Measurements from ENCODE around the gene TXNDC2. TPM values are rescaled to one million over a fixed set of nuclear protein-coding genes. Genes with fewer than 3 reads are reported as not detected.

The TXNDC2 gene
- total and polyA plus RNA-seq, 2 donors, result 0.02 TPM; not detected in 1

GRCh38 chr18:9848170-9848879 is 37.4 kb upstream of the TXNDC2 start:
- Histone ChIP-seq H3K4me3 (ENCODE audit: low read length in 2 of 2) (no peak overlapping the region), H3K9me3 (ENCODE audit: control insufficient read depth in 2 of 2, insufficient read depth in 1 of 2, low read length in 1 of 2) (no peaks in the 10 kb centered on the region), H3K36me3 (ENCODE audit: control insufficient read depth in 2 of 2, insufficient read depth in 2 of 2, low read length in 1 of 2) (no peaks in the 10 kb centered on the region), H3K4me1 (ENCODE audit: control insufficient read depth in 2 of 2, insufficient read depth in 2 of 2, low read length in 2 of 2) (peaks cover 0 to 10% of the 10 kb centered on the region in 2 donors), H3K27me3 (ENCODE audit: control insufficient read depth in 2 of 2, insufficient read depth in 1 of 2, low read length in 1 of 2) (no peaks in the 10 kb centered on the region), H3K27ac (ENCODE audit: low read depth in 1 of 2, low read length in 1 of 2) (no peak overlapping the region)
- DNase-seq (ENCODE audit: low read depth in 6 of 9, low spot score in 9 of 9), result no peak
- 94% methylated on average over 5 of the region's 5 CpGs for WGBS

GRCh38 chr18:9849407-9850283 is 36.1 kb upstream of the TXNDC2 start:
- WGBS, result 38% methylated on average over 18 of the region's 18 CpGs
- Histone ChIP-seq H3K4me3 (ENCODE audit: low read length in 2 of 2) (no peak overlapping the region), H3K4me1 (ENCODE audit: control insufficient read depth in 2 of 2, insufficient read depth in 2 of 2, low read length in 2 of 2) (peaks cover 0 to 10% of the 10 kb centered on the region in 2 donors), H3K9me3 (ENCODE audit: control insufficient read depth in 2 of 2, insufficient read depth in 1 of 2, low read length in 1 of 2) (no peaks in the 10 kb centered on the region), H3K36me3 (ENCODE audit: control insufficient read depth in 2 of 2, insufficient read depth in 2 of 2, low read length in 1 of 2) (no peaks in the 10 kb centered on the region), H3K27me3 (ENCODE audit: control insufficient read depth in 2 of 2, insufficient read depth in 1 of 2, low read length in 1 of 2) (no peaks in the 10 kb centered on the region), H3K27ac (ENCODE audit: low read depth in 1 of 2, low read length in 1 of 2) (no peak overlapping the region)
- no peak for DNase-seq (ENCODE audit: low read depth in 6 of 9, low spot score in 9 of 9)

- WGBS, result 97% methylated on average over 3 of the region's 3 CpGs
- H3K4me3 ChIP-seq (ENCODE audit: low read length in 2 of 2), result no peak overlapping the region
- H3K4me1 ChIP-seq (ENCODE audit: control insufficient read depth in 2 of 2, insufficient read depth in 2 of 2, low read length in 2 of 2), result peaks cover 0 to 10% of the 10 kb centered on the region in 2 donors
- no peaks in the 10 kb centered on the region for H3K9me3 ChIP-seq (ENCODE audit: control insufficient read depth in 2 of 2, insufficient read depth in 1 of 2, low read length in 1 of 2)
- H3K27ac ChIP-seq (ENCODE audit: low read depth in 1 of 2, low read length in 1 of 2), result no peak overlapping the region
- H3K36me3 ChIP-seq (ENCODE audit: control insufficient read depth in 2 of 2, insufficient read depth in 2 of 2, low read length in 1 of 2), result no peaks in the 10 kb centered on the region
- H3K27me3 ChIP-seq (ENCODE audit: control insufficient read depth in 2 of 2, insufficient read depth in 1 of 2, low read length in 1 of 2), result no peaks in the 10 kb centered on the region
- no peak for DNase-seq (ENCODE audit: low read depth in 6 of 9, low spot score in 9 of 9)
These were observed 35.5 kb upstream of the TXNDC2 start for GRCh38 chr18:9850309-9850708.

- no peak overlapping the region for H3K27ac ChIP-seq (ENCODE audit: low read depth in 1 of 2, low read length in 1 of 2)
- no peak for DNase-seq (ENCODE audit: low read depth in 6 of 9, low spot score in 9 of 9)
- H3K4me1 ChIP-seq (ENCODE audit: control insufficient read depth in 2 of 2, insufficient read depth in 2 of 2, low read length in 2 of 2), result peaks cover 0 to 10% of the 10 kb centered on the region in 2 donors
These were observed 34.3 kb upstream of the TXNDC2 start for GRCh38 chr18:9851511-9851910.

GRCh38 chr18:9852266-9853081 is 33.3 kb upstream of the TXNDC2 start:
- Histone ChIP-seq H3K4me3 (ENCODE audit: low read length in 2 of 2) (no peak overlapping the region), H3K36me3 (ENCODE audit: control insufficient read depth in 2 of 2, insufficient read depth in 2 of 2, low read length in 1 of 2) (no peaks in the 10 kb centered on the region), H3K9me3 (ENCODE audit: control insufficient read depth in 2 of 2, insufficient read depth in 1 of 2, low read length in 1 of 2) (no peaks in the 10 kb centered on the region), H3K27me3 (ENCODE audit: control insufficient read depth in 2 of 2, insufficient read depth in 1 of 2, low read length in 1 of 2) (no peaks in the 10 kb centered on the region), H3K4me1 (ENCODE audit: control insufficient read depth in 2 of 2, insufficient read depth in 2 of 2, low read length in 2 of 2) (peaks cover 0 to 5% of the 10 kb centered on the region in 2 donors), H3K27ac (ENCODE audit: low read depth in 1 of 2, low read length in 1 of 2) (no peak overlapping the region)
- DNase-seq (ENCODE audit: low read depth in 6 of 9, low spot score in 9 of 9), result no peak
- WGBS, result 97% methylated on average over 5 of the region's 5 CpGs

More at GRCh38 chr18:9851511-9851910, 34.3 kb upstream of the TXNDC2 start:
- Histone ChIP-seq H3K27me3 (ENCODE audit: control insufficient read depth in 2 of 2, insufficient read depth in 1 of 2, low read length in 1 of 2) (no peaks in the 10 kb centered on the region), H3K36me3 (ENCODE audit: control insufficient read depth in 2 of 2, insufficient read depth in 2 of 2, low read length in 1 of 2) (no peaks in the 10 kb centered on the region), H3K9me3 (ENCODE audit: control insufficient read depth in 2 of 2, insufficient read depth in 1 of 2, low read length in 1 of 2) (no peaks in the 10 kb centered on the region), H3K4me3 (ENCODE audit: low read length in 2 of 2) (no peak overlapping the region)
- WGBS, result 91% methylated on average over 2 of the region's 2 CpGs

- no peaks in the 10 kb centered on the region for H3K27me3 ChIP-seq (ENCODE audit: control insufficient read depth in 2 of 2, insufficient read depth in 1 of 2, low read length in 1 of 2)
- no peak overlapping the region for H3K4me3 ChIP-seq (ENCODE audit: low read length in 2 of 2)
- WGBS, result 97% methylated on average over 12 of the region's 12 CpGs
- H3K4me1 ChIP-seq (ENCODE audit: control insufficient read depth in 2 of 2, insufficient read depth in 2 of 2, low read length in 2 of 2), result peaks cover 0 to 6% of the 10 kb centered on the region in 2 donors
- no peak for DNase-seq (ENCODE audit: low read depth in 6 of 9, low spot score in 9 of 9)
- H3K9me3 ChIP-seq (ENCODE audit: control insufficient read depth in 2 of 2, insufficient read depth in 1 of 2, low read length in 1 of 2), result no peaks in the 10 kb centered on the region
- H3K36me3 ChIP-seq (ENCODE audit: control insufficient read depth in 2 of 2, insufficient read depth in 2 of 2, low read length in 1 of 2), result no peaks in the 10 kb centered on the region
- no peak overlapping the region for H3K27ac ChIP-seq (ENCODE audit: low read depth in 1 of 2, low read length in 1 of 2)
These were observed 30.7 kb upstream of the TXNDC2 start for GRCh38 chr18:9854801-9855676.

GRCh38 chr18:9855681-9856080 is 30.1 kb upstream of the TXNDC2 start:
- no peaks in the 10 kb centered on the region for H3K27me3 ChIP-seq (ENCODE audit: control insufficient read depth in 2 of 2, insufficient read depth in 1 of 2, low read length in 1 of 2)
- WGBS, result 96% methylated on average over 9 of the region's 9 CpGs
- H3K36me3 ChIP-seq (ENCODE audit: control insufficient read depth in 2 of 2, insufficient read depth in 2 of 2, low read length in 1 of 2), result no peaks in the 10 kb centered on the region
- peaks cover 0 to 6% of the 10 kb centered on the region in 2 donors for H3K4me1 ChIP-seq (ENCODE audit: control insufficient read depth in 2 of 2, insufficient read depth in 2 of 2, low read length in 2 of 2)
- no peak overlapping the region for H3K27ac ChIP-seq (ENCODE audit: low read depth in 1 of 2, low read length in 1 of 2)
- no peaks in the 10 kb centered on the region for H3K9me3 ChIP-seq (ENCODE audit: control insufficient read depth in 2 of 2, insufficient read depth in 1 of 2, low read length in 1 of 2)
- DNase-seq (ENCODE audit: low read depth in 6 of 9, low spot score in 9 of 9), result no peak
- H3K4me3 ChIP-seq (ENCODE audit: low read length in 2 of 2), result no peak overlapping the region

GRCh38 chr18:9856092-9856491 is 29.7 kb upstream of the TXNDC2 start:
- H3K36me3 ChIP-seq (ENCODE audit: control insufficient read depth in 2 of 2, insufficient read depth in 2 of 2, low read length in 1 of 2), result no peaks in the 10 kb centered on the region
- no peak overlapping the region for H3K4me3 ChIP-seq (ENCODE audit: low read length in 2 of 2)
- H3K27ac ChIP-seq (ENCODE audit: low read depth in 1 of 2, low read length in 1 of 2), result no peak overlapping the region
- H3K4me1 ChIP-seq (ENCODE audit: control insufficient read depth in 2 of 2, insufficient read depth in 2 of 2, low read length in 2 of 2), result peaks cover 0 to 6% of the 10 kb centered on the region in 2 donors
- DNase-seq (ENCODE audit: low read depth in 6 of 9, low spot score in 9 of 9), result no peak
- no peaks in the 10 kb centered on the region for H3K27me3 ChIP-seq (ENCODE audit: control insufficient read depth in 2 of 2, insufficient read depth in 1 of 2, low read length in 1 of 2)
- no peaks in the 10 kb centered on the region for H3K9me3 ChIP-seq (ENCODE audit: control insufficient read depth in 2 of 2, insufficient read depth in 1 of 2, low read length in 1 of 2)
- WGBS, result 98% methylated on average over 3 of the region's 3 CpGs
